Omental fat pad (tissue), 4 donors: Measurements from ENCODE around the gene TFE3. TPM values are rescaled to one million over a fixed set of nuclear protein-coding genes. Genes with fewer than 3 reads are reported as not detected.

Experiments
- ATAC-seq: fragments of 150-250 bp; one replicate; pipeline ENCODE4 v1.9.1; 2016; ENCODE audit warnings: mild to moderate bottlenecking, moderate library complexity; ENCODE audit not compliant: low FRiP score
- DNase-seq: peaks from one replicate; pipeline ENCODE4 v3.0.0-alpha.2; 2019; ENCODE audit warnings: low spot score
- total RNA-seq, 4 donors: library from RNA; depleted of rRNA; stranded (reverse); fragments of >200 nt; gene quantifications; one replicate each; pipeline ENCODE4 v1.1.0, GENCODE V29; 2016
- TF ChIP-seq, protein P1 (sequence below), 3 donors: fragments of 450-650 bp; IDR thresholded peaks; one replicate each; pipeline ENCODE4 v1.5.1; 2016 to 2017; ENCODE audit warnings: antibody characterized with exemption in 3 of 3, mild to moderate bottlenecking in 3 of 3, moderate library complexity in 2 of 3

Gene TFE3
- total RNA-seq, 4 donors from 2014 or later, result 89.8 to 124 (median 116) TPM

DNA sequence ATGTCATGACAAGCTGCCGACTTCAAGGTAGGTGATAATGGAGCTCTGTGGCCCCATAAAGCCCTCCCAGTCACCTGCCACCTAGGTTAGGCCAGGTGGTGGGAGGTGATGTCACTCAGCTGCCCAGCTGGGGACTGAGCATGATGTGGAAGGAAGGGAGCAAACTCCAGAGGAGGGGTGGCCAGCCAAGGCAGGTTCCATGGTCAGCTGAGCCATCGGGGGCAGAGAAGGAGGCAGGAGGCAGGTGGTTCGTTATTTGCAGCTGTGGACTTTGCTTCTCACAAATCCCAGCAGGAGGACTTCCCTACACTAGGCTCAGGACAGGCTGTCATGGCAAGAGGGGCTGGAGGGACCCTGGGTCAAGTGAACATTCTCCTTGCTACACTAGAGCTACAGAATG, 17.8 kb upstream of the TFE3 start:
- TF ChIP-seq, protein P1, sequence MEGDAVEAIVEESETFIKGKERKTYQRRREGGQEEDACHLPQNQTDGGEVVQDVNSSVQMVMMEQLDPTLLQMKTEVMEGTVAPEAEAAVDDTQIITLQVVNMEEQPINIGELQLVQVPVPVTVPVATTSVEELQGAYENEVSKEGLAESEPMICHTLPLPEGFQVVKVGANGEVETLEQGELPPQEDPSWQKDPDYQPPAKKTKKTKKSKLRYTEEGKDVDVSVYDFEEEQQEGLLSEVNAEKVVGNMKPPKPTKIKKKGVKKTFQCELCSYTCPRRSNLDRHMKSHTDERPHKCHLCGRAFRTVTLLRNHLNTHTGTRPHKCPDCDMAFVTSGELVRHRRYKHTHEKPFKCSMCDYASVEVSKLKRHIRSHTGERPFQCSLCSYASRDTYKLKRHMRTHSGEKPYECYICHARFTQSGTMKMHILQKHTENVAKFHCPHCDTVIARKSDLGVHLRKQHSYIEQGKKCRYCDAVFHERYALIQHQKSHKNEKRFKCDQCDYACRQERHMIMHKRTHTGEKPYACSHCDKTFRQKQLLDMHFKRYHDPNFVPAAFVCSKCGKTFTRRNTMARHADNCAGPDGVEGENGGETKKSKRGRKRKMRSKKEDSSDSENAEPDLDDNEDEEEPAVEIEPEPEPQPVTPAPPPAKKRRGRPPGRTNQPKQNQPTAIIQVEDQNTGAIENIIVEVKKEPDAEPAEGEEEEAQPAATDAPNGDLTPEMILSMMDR (IDR thresholded peaks at IDR 0.05), result no peak
- ATAC-seq (no peak), DNase-seq (no peak)

DNA sequence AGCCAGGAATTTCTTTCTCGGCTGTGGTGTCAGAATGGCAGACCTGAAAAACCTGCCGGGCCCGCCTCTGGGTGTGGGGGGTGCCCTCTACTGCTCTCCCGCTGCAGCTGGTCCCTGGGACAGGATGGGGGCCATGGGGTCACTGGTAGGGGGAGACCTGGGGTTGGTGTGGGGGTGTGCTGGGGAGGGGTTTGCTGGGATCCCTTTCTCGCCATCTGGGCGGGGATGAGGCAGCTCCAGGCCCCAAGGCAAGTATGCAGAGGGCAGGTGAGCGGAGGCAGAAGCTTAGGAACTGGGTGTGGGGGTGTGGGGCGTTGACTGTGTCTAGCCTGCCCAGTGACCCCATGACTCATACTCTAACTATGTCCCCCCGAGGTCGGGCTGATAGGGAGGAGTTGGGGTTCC, 16.5 kb upstream of the TFE3 start:
- TF ChIP-seq, protein P1 (IDR thresholded peaks at IDR 0.05), result no peak
- ATAC-seq (peak; percentile 37), DNase-seq (no peak)

DNA sequence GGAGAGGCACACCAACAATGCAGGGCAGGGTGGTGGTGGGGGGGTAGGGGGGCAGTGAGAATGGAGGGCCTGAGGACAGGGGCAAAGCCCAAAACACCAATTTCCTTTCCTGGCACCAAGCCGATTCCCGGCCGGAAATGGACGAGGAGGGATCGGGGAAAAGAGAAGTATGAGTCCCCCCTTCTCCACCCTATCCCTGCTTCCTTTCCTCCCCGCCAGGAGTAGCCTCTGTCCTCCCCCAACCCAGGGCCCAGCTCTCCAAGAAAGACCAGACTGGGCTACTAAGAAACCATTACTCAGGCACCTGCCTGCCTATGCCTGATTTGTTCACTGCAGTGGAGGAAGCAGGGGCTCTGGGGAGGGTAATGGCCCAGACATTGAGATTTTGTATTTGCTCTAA, 16.0 kb upstream of the TFE3 start:
- peak; percentile 29 for ATAC-seq

DNA sequence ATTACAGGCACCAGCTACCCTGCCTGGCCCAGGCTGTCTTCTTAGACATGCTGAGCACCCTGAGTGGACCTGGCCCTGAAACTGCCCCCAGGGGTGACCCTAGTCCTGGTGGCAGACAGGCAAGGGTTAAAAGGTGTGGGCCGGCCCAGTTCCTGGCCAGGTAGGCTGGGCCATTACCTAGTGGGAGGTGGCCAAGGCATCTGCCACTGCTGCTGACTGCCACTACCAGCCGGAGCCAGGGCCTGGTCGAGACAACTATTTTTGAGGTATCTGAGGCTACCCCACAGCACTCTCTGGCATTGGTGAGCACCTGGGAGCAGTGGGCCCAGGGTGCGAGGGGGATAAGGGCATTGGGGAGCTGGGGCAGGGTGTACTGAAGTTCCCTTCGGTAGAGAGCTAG, 15.6 kb upstream of the TFE3 start, which contains the start of gene CCDC120:
CCDC120 (plus strand) TSS at position 206 of the 400 bp plus-strand sequence. CDS start 3,043 bp downstream, outside the sequence.
- TF ChIP-seq, protein P1 (IDR thresholded peaks at IDR 0.05), result no peak
- peak; percentile 31 for ATAC-seq
- no peak for DNase-seq

More for the DNA sequence above, 16.0 kb upstream of the TFE3 start:
- no peak for DNase-seq
- TF ChIP-seq, protein P1 (IDR thresholded peaks at IDR 0.05), result no peak

DNA sequence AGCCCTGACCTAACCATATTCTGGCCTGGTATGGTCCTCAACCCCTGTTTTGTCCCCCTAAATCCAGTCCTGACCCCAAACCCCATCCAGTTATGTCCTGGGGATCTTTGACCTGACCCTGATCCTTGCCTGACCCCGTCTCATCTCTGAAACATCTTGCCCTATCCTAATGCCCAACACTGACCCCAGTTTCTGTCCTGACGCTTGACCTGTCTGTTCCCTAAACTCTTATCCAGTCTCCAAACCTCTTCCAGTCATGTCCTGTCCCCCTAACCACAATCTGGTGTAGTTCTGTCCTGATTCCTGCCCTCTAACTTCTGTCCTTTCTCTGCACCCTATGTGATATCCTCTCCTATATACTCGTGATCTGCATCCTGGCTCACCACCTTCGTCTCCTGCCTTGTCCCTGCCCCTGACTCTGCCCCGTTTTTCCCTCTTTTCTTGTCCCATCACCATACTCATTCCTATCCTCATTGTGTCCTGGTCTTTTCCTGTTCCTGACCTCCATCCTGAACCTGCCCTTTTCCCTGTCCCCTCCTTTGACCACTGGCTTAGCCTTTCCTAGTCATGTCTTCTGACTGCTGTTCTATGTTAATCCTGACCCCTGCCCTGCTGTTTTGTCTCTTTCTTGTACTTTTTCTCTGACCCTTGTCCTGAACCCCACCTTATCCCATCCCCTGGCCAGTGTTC, 11.1 kb upstream of the TFE3 start:
- no peak for ATAC-seq
- TF ChIP-seq, protein P1 (IDR thresholded peaks at IDR 0.05), result no peak
- no peak for DNase-seq

DNA sequence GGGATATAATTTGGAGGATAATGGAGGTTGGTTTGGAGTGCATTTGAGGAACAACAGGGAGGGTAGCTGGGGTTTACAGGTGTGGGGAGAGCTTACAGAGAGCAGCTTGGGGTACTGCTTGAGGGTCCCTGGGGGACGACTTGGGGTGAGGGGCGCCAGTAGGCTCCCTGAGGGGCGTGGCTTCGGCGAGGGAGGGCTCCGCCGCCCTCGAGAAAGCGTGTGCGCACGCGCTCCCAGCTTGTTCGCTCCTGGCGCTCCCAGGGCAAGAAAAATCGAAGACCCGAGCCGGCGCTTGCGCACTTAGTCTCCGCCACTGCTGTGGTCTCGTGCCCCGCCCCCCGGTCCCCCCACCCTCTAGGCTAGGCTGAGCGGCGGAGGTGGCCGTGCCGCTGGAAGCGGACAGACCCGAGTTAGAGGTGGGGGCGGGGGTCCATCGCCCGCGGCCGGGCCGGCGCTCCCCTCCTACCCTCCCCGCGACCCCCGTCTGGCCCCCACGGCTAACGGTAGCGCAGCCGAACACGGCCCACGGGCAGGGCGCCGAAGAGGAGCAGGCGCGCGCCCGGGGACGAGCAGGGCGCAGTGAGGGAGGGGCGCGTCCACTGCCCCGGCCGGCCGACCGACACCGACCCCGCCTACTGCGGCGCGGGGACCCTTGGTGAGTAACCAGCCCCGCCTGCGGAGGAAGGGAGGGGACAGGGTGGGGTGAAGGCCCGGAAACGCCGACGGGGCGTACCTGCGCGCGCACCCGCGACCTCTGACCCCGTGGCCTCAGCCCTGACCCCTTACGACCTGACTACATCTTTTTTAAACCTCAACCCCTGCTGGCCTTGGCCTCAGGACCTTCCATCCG, 10.3 kb upstream of the TFE3 start:
- TF ChIP-seq, protein P1 (IDR thresholded peaks at IDR 0.05), result no peak
- peak; percentile 89 for ATAC-seq
- DNase-seq, result peak; percentile 37
